HepG2 (cell line): ENCODE results near the gene SLC1A2.

Source experiments
- REPIN1 ChIP-seq: sonication (generic); formaldehyde crosslinking; IDR thresholded peaks from 2 replicates; pipeline ENCODE4 v1.8.0; 2022; ENCODE audit warnings: missing genetic modification reagents, low read depth, mild to moderate bottlenecking, borderline replicate concordance
- TF ChIP-seq, protein P1 (sequence below): sonication (generic); formaldehyde crosslinking; IDR thresholded peaks from 2 replicates; pipeline ENCODE4 v1.4.0; 2020; ENCODE audit warnings: missing genetic modification reagents, borderline replicate concordance

DNA sequence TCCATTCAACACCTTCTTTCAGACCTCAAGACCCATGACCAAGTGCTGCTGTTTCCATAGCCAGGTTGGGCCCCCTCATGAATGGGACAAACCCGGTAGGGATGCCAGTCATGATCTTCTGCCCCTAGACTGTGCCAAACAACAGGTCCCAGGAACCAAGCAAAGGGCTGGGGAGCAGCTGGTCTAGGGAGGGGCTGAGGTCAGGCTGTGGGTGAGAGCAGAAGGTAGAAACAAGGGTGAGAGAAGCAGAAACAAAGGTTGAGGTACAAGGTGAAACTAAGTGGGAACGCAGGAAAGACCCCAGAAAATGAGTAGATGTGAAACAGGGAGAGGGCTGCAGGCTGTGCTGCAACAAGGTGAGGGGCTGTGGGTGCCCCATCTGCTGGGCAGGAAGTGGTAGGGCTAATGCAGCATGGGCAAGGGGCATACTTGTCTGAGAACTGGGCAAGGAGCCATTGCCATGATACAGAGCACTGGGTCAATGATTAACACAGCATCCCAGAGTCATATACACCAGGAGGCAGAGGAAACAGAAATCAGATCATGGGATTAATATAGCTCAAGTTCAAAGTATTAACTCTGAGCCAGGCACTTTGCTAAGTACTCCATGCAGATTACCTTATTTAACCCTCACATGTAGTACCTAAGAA is 45.9 kb downstream of the SLC1A2 start:
- TF ChIP-seq REPIN1: no peak
- TF ChIP-seq, protein P1, sequence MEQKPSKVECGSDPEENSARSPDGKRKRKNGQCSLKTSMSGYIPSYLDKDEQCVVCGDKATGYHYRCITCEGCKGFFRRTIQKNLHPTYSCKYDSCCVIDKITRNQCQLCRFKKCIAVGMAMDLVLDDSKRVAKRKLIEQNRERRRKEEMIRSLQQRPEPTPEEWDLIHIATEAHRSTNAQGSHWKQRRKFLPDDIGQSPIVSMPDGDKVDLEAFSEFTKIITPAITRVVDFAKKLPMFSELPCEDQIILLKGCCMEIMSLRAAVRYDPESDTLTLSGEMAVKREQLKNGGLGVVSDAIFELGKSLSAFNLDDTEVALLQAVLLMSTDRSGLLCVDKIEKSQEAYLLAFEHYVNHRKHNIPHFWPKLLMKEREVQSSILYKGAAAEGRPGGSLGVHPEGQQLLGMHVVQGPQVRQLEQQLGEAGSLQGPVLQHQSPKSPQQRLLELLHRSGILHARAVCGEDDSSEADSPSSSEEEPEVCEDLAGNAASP (CRISPR knock-in tag): no peak
